Heart right ventricle (tissue), 16 donors: Measurements from ENCODE around the gene EHD3. TPM values are rescaled to one million over a fixed set of nuclear protein-coding genes. Genes with fewer than 3 reads are reported as not detected.

ENCODE experiments used
- ATAC-seq, 8 donors: fragments of 200-7000 bp; cut with Tn5 transposase; one replicate each; pipeline ENCODE4 v1.9.1; 2020; ENCODE audit warnings: mild to moderate bottlenecking in 8 of 8, moderate library complexity in 8 of 8, moderate number of reproducible peaks in 1 of 8
- DNase-seq, 2 donors: peaks; one replicate each; pipeline ENCODE4 v3.0.0-alpha.2; 2020
- H3K27ac ChIP-seq, 10 donors: fragments of 200-600 bp; sonication (generic) in 2 of 10; one replicate each; pipeline versions ENCODE4 v1.5.0 to v1.8.0; 2020 to 2022; ENCODE audit warnings: mild to moderate bottlenecking in 3 of 10
- H3K27me3 ChIP-seq, 7 donors: fragments of 200-600 bp; one replicate each; pipeline ENCODE4 v1.8.0; 2021 to 2022; ENCODE audit warnings: mild to moderate bottlenecking in 2 of 7
- H3K36me3 ChIP-seq, 9 donors: fragments of 200-600 bp; sonication (generic) in 1 of 9; one replicate each; pipeline versions ENCODE4 v1.5.0 to v1.8.0; 2020 to 2022; ENCODE audit warnings: mild to moderate bottlenecking in 2 of 9
- H3K4me1 ChIP-seq, 9 donors: fragments of 200-600 bp; sonication (generic) in 1 of 9; one replicate each; pipeline versions ENCODE4 v1.5.0 to v1.8.0; 2020 to 2022; ENCODE audit warnings: mild to moderate bottlenecking in 4 of 9
- H3K4me3 ChIP-seq, 10 donors: fragments of 200-600 bp; sonication (generic) in 2 of 10; one replicate each; pipeline versions ENCODE4 v1.5.0 to v1.8.0; 2020 to 2022; ENCODE audit warnings: mild to moderate bottlenecking in 7 of 10, moderate library complexity in 2 of 10
- H3K9me3 ChIP-seq, 11 donors: fragments of 200-600 bp in 10 of 11; sonication (generic) in 2 of 11; one replicate each; pipeline versions ENCODE4 v1.5.0 to v1.8.0; 2013 to 2022; ENCODE audit warnings: mild to moderate bottlenecking in 2 of 11, control low read depth in 1 of 11, moderate library complexity in 1 of 11
- WGBS, 2 donors: extraction: QIAGEN DNeasy Blood & Tissue Kit; methylation state at CpG; one replicate each; pipeline ENCODE4 v1.1.7; 2013; ENCODE audit warnings: inconsistent platforms in 1 of 2; 5-methylcytosine and 5-hydroxymethylcytosine counted together
- intact Hi-C, 10 donors: fragments of 100-400 bp; cut with DNase I; formaldehyde crosslinking; loops; one replicate each; pipeline versions ENCODE4 v1.11.1 to v1.14.2; 2022
- polyA plus RNA-seq, 2 donors: library from polyadenylated mRNA; stranded (reverse); fragments of 200-250 nt; gene quantifications; one replicate each; pipeline ENCODE4 v1.2.3, GENCODE V29; 2013
- total RNA-seq, 10 donors: library from RNA; stranded (reverse); fragmentation: NEBNext Ultra II Directional in 3 of 10; extraction: Animal tissue kit (Norgen Biotek cat#: 25700) in 3 of 10; gene quantifications; one replicate each; pipeline versions ENCODE4 v1.2.1 to v1.2.4, GENCODE V29; 2021 to 2023
- TF ChIP-seq, protein P1 (sequence below), 9 donors: fragments of 200-600 bp; sonication (generic) in 2 of 9; IDR thresholded peaks; one replicate each; pipeline versions ENCODE4 v1.5.0 to v1.8.0; 2021 to 2022; ENCODE audit warnings: antibody characterized with exemption in 9 of 9, mild to moderate bottlenecking in 5 of 9, moderate library complexity in 1 of 9
- donor health status: Arrhythmogenic right ventricular cardiomyopathy.
- donor health status: ischemic (EF 13 %, LVEDD 7.1; RV severe dilation, severe dysfunction).
- donor health status: healthy with polysubstance abuse.
- donor health status: DM: no; HTN: yes; CAD: no.
- donor health status: DM: no; HTN: no; CAD: no.
- donor health status: ischemic (EF 25% LVEDD 6.9; RV normal size, moderate dysfunction).
- donor health status: ischemic (EF 25% LVEDD 5.7; RV mildly dilated, moderate dysfunction).
- donor health status: healthy.
- donor health status: DM: yes; HTN: yes; CAD: no.
- donor health status: Ischemic cardiomyopathy.
- donor health status: ischemic (EF 35%, LVEDD 5.7; RV mildly dilated, moderate dysfunction).
- donor health status: nonischemic (EF 11% LVEDD 7.7; RV severe dilation, severe dysfunction).
- donor health status: DM: yes; HTN: yes; CAD: no.
- donor health status: PGD.
- donor health status: ischemic (EF 29% LVEDD 5.4; RV normal size, mild dysfunction).
- donor health status: nonischemic (EF 23%, LVEDD 6.1; RV moderate dilation, normal function).

Gene EHD3
- total and polyA plus RNA-seq, 12 donors = 5.3 to 40.9 (median 24.3) TPM

DNA sequence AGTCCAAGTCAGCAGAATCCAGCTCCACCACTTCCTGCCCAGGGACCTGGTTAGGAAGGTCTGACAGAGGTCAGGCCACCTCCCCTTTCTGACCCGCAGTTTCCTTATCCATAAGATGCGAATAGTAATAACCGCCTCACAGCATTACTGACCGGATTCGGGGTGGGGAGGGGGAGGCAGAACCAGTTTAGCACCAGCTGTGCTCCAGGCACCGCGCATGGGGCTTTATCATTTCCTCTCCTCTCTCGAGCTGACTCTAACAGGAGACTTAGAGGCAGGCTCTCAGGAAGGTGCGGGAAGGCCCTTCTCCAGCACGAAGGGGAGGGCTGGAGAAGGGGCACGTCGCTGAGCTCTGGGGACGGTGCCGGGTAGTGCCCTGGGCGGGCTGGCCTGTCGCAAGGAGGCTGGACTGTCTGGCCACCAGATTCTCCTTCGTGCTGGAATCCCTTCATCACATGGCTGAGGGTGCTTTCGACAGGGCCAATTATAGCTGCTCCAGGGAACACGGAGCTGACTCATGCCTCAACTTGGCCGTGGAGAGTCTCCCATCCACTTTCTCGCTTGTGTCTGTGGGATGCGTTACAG is 5.7 kb downstream of the EHD3 start:
- ATAC-seq = peak; percentile 86 to 92 (median 91)
- 12 to 24% methylated on average over 22 of the region's 22 CpGs for WGBS, 2 donors
- Histone ChIP-seq H3K27me3 (no peaks in the 10 kb centered on the region), H3K4me1 (peaks cover 16 to 76% (median 60%) of the 10 kb centered on the region in 9 donors), H3K4me3 (no peak overlapping the region), H3K36me3 (peaks cover 0 to 7% (median 0%) of the 10 kb centered on the region in 9 donors), H3K9me3 (no peaks in the 10 kb centered on the region), H3K27ac (peak overlapping the region; percentile 66 to 96 (median 86))
- intact Hi-C loops = loop anchor here in 3 of 10 donors (5.0 to 10.0 kb wide), 3 partner anchors 33 to 1095 kb away; partner anchors contain the start of gene YPEL5 (in 1 of the 3)
- DNase-seq = peak; percentile 62 to 80
- TF ChIP-seq, protein P1, sequence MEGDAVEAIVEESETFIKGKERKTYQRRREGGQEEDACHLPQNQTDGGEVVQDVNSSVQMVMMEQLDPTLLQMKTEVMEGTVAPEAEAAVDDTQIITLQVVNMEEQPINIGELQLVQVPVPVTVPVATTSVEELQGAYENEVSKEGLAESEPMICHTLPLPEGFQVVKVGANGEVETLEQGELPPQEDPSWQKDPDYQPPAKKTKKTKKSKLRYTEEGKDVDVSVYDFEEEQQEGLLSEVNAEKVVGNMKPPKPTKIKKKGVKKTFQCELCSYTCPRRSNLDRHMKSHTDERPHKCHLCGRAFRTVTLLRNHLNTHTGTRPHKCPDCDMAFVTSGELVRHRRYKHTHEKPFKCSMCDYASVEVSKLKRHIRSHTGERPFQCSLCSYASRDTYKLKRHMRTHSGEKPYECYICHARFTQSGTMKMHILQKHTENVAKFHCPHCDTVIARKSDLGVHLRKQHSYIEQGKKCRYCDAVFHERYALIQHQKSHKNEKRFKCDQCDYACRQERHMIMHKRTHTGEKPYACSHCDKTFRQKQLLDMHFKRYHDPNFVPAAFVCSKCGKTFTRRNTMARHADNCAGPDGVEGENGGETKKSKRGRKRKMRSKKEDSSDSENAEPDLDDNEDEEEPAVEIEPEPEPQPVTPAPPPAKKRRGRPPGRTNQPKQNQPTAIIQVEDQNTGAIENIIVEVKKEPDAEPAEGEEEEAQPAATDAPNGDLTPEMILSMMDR (IDR thresholded peaks at IDR 0.05) = no peak

DNA sequence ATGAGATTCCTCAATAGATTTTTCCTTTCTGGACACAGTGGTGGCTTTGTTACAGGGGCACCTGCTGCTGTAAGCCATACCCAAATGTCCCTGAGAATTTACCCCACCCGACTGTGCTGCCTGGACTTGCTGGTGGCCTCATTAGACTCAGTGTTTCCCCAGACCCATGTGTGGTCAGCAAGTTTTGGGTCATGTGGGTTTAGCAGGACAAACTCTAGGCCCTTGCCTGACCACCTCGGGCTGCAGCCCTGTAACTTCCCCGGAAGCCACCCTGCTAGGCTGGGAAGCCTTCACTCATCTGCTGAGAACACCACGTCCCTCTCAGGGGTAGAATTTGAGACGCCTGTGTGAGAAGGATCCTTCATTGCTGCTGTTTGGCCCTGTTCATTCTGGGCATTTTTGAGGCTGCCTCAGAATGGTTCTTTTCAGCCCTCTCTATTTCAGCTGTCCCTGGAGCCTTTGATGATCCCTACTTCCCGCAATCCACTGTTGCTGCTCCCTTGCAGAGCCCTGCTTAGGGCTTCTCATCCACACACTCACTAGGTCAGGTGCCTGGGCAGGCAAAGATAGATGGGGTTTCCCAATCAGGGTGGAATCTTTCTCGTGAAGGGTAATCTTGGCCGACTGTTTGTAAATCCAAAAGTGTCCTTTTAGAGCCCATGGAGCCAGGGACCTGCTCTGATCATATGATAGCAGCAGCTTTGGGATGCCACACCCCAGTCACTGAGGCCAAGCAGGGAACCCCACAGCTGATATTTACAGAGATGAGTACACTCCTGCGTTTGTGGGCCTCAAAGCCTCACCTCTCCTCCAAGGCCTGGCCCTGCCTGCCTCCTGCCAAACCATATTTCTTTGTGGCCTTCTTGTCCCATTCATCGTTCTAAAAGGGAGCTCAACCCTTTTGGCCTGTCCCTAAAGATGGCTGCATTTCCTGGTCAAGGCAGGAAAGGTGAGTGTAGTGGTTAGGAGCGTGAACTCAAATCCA is 6.7 kb downstream of the EHD3 start:
- TF ChIP-seq, protein P1 (IDR thresholded peaks at IDR 0.05) = no peak
- Histone ChIP-seq H3K27ac (peak overlapping the region; percentile 66 to 96 (median 86)), H3K36me3 (peaks cover 0 to 17% (median 4%) of the 10 kb centered on the region in 9 donors), H3K4me3 (no peak overlapping the region), H3K9me3 (no peaks in the 10 kb centered on the region), H3K27me3 (no peaks in the 10 kb centered on the region), H3K4me1 (peaks cover 16 to 66% (median 50%) of the 10 kb centered on the region in 9 donors)
- DNase-seq = no peak
- intact Hi-C loops = no loop called here
- 69 to 74% methylated on average over 11 of the region's 11 CpGs for WGBS, 2 donors
- ATAC-seq = peak in 1 of 8 donors; percentile 20

DNA sequence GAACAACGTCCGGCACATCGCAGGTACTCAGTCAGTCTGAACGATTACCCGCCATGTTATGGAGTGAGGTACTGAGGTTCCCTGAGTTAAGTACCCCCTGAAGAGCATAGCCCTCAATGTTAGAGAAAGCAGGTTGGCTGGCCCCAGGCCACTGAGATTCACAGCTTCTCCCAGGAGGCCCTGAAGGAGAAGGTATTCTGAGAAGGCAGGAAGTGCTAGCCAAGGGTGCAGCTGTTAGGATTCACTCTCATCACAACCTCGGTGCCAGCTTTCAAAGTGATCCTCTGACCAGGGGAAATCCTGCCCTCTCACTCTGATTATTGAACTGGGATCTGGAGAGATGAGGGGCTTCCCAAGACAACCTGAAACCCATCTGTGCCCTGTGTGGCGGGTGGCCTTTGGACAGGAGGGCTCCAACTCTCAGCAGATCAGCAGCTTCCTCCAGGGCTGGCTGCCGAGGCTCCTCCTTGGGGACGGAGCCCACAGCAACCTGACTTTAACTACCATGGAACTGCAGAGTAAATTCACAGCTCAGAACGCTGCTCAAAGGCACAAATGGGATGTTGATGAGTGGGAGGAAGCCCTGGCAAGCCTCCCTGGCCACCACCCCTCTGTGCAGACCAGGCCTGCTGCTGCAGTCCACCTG is 7.8 kb downstream of the EHD3 start:
- WGBS, 2 donors = 68 to 71% methylated on average over 10 of the region's 10 CpGs
- peak overlapping the region in 1 of 10 donors; percentile 96 for H3K27ac ChIP-seq
- peaks cover 0 to 28% (median 4%) of the 10 kb centered on the region in 9 donors for H3K36me3 ChIP-seq
- intact Hi-C loops = no loop called here
- no peak overlapping the region for H3K4me3 ChIP-seq
- H3K4me1 ChIP-seq = peaks cover 16 to 55% (median 40%) of the 10 kb centered on the region in 9 donors
- no peaks in the 10 kb centered on the region for H3K9me3 ChIP-seq
- H3K27me3 ChIP-seq = no peaks in the 10 kb centered on the region
- DNase-seq (no peak), ATAC-seq (no peak)
- TF ChIP-seq, protein P1 (IDR thresholded peaks at IDR 0.05) = no peak

DNA sequence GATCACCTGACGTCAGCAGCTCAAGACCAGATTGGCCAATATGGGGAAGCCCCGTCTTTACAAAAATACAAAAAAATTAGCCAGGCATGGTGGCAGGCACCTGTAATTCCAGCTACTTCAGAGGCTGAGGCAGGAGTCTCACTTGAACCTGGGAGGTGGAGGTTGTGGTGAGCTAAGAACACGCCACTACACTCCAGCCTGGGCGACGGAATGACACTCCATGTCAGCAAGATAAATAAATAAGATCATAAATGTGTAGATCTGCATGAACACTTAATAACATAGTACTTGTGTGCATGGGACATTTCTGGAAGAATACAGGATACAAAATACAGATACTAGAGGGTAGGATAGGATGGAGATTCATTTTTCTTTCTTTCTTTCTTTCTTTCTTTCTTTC is 9.1 kb downstream of the EHD3 start:
- peaks cover 0 to 40% (median 4%) of the 10 kb centered on the region in 9 donors for H3K36me3 ChIP-seq
- peaks cover 16 to 42% (median 37%) of the 10 kb centered on the region in 9 donors for H3K4me1 ChIP-seq
- H3K4me3 ChIP-seq = no peak overlapping the region
- no peaks in the 10 kb centered on the region for H3K9me3 ChIP-seq
- no peak for ATAC-seq
- DNase-seq = no peak
- H3K27ac ChIP-seq = no peak overlapping the region
- intact Hi-C loops = no loop called here
- no peaks in the 10 kb centered on the region for H3K27me3 ChIP-seq
- TF ChIP-seq, protein P1 (IDR thresholded peaks at IDR 0.05) = no peak
- WGBS, 2 donors = 95 to 96% methylated on average over 5 of the region's 5 CpGs
